Activated CD4-positive, alpha-beta T cell treated with anti-CD3 and anti-CD28 coated beads, Interleukin-2, amount 50 U/mL, for 1 hour (primary cell): ENCODE data around the gene BRME1.
A peak's percentile ranks its signal among the peaks of the same experiment; 100 is the strongest.
"Not testable (repeated sequence)": the region's sequence is repeated elsewhere in the genome, so short reads cannot be mapped to it uniquely, and the experiment has no call there.

Experiments used
- DNase-seq: peaks from one replicate; pipeline ENCODE4 v3.0.0-alpha.2; 2020

The BRME1 gene

GRCh38 chr19:13864667-13865570 is 41.0 kb downstream of the BRME1 start:
- no peak for DNase-seq

- DNase-seq, result no peak
These were observed 41.8 kb downstream of the BRME1 start for GRCh38 chr19:13864046-13864666.

- peak; percentile 85 for DNase-seq
These were observed 44.0 kb downstream of the BRME1 start for GRCh38 chr19:13861714-13862531.

GRCh38 chr19:13861392-13861713 is 44.6 kb downstream of the BRME1 start:
- no peak for DNase-seq

- no peak for DNase-seq
These were observed 45.1 kb downstream of the BRME1 start for GRCh38 chr19:13860679-13861391.

GRCh38 chr19:13859361-13859880 is 46.5 kb downstream of the BRME1 start:
- DNase-seq, result no peak

- no peak for DNase-seq
These were observed 49.4 kb downstream of the BRME1 start for GRCh38 chr19:13856497-13856896.

GRCh38 chr19:13852171-13852707 is 53.7 kb downstream of the BRME1 start:
- DNase-seq, result not testable (repeated sequence)

GRCh38 chr19:13851734-13852114 is 54.2 kb downstream of the BRME1 start:
- not testable (repeated sequence) for DNase-seq

GRCh38 chr19:13850910-13851733 is 54.8 kb downstream of the BRME1 start:
- peak; percentile 70 for DNase-seq

- DNase-seq, result peak; percentile 71
These were observed 55.7 kb downstream of the BRME1 start for GRCh38 chr19:13849991-13850909.

- DNase-seq, result no peak
These were observed 56.9 kb downstream of the BRME1 start for GRCh38 chr19:13848798-13849676.

GRCh38 chr19:13848340-13848677 is 57.6 kb downstream of the BRME1 start:
- DNase-seq, result no peak

- peak; percentile 87 for DNase-seq
These were observed 58.2 kb downstream of the BRME1 start for GRCh38 chr19:13847407-13848339.

- DNase-seq, result peak; percentile 98
These were observed 59.1 kb downstream of the BRME1 start for GRCh38 chr19:13846557-13847406.

- DNase-seq, result no peak
These were observed 61.7 kb downstream of the BRME1 start for GRCh38 chr19:13844130-13844631.
